Colon (tissue), 2 donors: ENCODE measurements around the gene DIDO1.

Source experiments
- FAIRE-seq: peaks from 2 replicates; lab custom pipeline; 2012; peaks lifted over from hg19 to GRCh38; lab: Jason Lieb, UNC
- donor health status: control.
- donor health status: control.

Gene DIDO1

GRCh38 chr20:62910777-62911497 is 15.4 kb downstream of the DIDO1 start:
- no peak for FAIRE-seq

DNA sequence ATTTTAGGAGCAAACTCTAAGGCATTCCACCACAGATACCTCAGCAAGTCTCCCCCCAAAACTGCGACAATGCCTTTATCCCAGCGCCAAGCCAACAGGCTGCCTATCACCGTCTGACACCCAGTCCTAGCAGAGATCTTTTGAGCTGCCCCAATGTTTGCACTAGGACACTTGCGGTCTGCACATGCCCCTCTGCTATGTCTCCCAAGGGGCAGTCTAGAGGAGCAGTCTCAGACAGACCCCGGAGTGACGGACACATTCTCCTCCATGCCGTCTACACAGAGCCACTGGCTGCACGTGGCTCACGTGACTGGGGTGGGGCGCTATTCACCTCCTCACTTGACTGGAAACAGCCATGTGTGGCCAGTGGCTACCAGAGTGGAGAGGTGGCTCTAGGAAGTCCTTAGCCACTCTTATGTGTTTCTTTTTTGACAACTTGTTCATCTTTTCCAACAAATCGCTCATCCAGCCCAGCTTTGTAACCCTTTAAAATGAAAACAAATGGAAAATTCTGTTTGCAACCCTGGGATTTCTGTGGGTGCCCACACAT is 16.0 kb downstream of the DIDO1 start:
- FAIRE-seq: no peak

GRCh38 chr20:62908971-62909791 is 17.1 kb downstream of the DIDO1 start:
- no peak for FAIRE-seq

- FAIRE-seq: no peak
Measured at GRCh38 chr20:62907384-62908317, 18.7 kb downstream of the DIDO1 start.

DNA sequence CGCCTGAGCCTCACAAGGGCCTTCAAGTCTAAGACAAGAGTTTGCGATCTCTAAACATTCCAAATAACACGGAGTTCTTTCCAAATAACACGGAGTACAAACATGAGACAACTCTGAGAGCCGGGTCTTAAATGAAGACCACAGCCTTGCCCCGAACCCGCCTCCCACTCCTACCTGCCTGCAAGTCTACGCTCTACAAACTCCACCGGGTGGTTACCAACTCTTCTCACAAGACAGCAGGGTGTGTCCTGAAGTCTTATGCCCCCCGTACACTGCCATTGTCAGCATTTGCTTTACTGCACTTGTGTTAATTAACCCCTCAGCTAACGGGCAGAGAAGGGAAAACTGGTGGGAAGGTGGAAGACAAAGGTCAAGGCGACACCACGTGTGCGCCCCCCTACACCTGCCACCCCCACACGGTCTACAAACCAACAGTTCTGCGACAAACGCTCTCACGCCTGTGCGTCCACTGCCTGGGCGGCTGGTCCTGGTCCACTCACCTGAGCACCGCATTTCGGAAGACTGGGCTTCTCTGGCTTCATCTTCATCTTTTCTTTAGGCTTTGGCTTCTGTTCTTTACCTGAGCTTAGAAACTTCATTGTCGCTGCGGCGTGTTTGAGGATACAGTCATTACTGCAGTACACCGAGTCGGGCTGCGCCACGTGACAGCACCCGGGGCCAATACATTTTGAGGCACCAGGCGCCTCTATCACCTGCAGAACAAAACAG is 19.5 kb downstream of the DIDO1 start:
- FAIRE-seq: no peak

DNA sequence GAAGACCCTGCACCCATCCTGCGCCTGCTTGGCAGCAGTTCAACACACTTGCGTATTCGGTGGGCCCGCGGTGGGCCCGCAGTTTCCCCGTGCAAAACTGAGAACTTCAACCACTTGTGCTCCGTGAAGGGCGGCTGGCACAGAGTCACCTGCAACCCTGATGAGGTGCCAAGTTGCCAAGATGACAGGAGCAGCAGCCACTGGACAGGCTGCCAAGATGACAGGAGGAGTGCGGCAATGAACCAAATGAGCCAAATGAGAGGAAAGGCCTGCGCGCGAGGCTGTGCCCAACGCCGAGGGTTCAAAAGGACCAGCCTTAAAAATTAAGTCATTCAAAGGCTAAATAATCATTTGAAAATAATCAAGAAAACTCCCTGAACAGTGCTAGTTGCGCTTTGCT is 20.1 kb downstream of the DIDO1 start:
- FAIRE-seq: no peak

- FAIRE-seq: no peak
Measured at GRCh38 chr20:62905536-62906117, 20.7 kb downstream of the DIDO1 start.

- FAIRE-seq: no peak
Measured at GRCh38 chr20:62902926-62903615, 23.2 kb downstream of the DIDO1 start.

- FAIRE-seq: no peak
Measured at GRCh38 chr20:62901891-62902290, 24.4 kb downstream of the DIDO1 start.

DNA sequence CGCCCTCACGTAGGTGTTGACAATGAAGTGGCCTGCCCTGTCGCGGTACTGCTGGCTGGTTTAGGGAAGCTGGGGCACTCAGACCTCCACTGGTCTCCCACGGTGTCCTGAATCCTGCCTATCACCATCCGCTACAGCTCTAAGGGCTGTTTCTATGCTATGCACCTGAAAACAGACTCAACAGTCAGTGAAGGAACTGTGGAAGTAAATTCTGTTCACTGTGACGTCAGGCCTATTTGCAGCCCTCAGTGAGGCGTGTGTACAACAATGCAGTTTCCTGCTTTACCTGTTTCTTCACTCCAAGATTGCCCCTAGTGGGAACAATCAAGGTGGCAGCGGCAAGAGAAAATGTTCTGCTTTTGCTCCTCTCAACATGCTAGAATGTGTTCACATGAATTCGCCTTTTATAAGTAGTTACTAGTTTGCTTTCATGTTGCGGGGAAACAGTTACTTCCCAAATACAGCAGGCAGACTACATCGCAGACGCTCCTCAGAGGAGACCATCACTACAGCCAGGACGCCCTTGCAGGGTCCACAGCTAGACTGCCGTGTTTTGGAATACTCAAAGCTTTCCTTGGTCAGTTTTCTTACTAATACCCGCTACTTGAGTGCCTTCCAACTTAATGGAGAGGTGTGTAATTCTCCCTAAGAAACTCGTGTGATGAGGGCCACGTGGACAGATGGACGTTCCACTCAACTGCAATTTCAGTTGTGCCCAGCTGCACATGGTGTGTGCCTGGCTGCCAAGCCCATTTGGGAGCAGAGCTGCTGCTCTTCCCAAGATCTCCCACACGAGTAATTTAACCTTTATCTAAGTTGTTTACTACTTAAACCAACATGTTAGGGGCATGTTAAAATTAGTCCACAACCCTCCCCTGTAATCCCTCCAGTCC is 25.4 kb downstream of the DIDO1 start:
- no peak for FAIRE-seq

GRCh38 chr20:62900052-62900691 is 26.1 kb downstream of the DIDO1 start:
- no peak for FAIRE-seq

DNA sequence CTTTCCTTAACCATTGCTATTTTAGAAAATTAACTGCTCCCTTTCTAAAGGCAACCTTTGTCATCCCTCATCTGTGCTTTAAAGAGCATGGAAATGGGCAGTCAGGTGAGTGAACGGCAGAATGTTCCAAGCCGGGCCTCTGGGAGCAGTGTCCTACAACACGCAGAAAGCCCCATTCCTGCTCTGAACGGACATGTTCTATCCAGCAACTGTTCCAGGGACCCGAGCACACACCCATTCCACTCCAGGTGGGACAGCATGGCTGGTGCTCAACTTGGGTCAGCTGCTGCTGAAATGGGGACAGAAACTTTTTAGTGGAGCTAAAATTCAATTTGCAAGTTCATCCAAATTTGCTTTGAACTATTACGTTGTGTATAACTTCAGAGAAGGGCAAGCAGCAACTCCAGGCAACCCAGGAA is 26.7 kb downstream of the DIDO1 start:
- no peak for FAIRE-seq

- FAIRE-seq: no peak
Measured at GRCh38 chr20:62898970-62899632, 27.2 kb downstream of the DIDO1 start.

DNA sequence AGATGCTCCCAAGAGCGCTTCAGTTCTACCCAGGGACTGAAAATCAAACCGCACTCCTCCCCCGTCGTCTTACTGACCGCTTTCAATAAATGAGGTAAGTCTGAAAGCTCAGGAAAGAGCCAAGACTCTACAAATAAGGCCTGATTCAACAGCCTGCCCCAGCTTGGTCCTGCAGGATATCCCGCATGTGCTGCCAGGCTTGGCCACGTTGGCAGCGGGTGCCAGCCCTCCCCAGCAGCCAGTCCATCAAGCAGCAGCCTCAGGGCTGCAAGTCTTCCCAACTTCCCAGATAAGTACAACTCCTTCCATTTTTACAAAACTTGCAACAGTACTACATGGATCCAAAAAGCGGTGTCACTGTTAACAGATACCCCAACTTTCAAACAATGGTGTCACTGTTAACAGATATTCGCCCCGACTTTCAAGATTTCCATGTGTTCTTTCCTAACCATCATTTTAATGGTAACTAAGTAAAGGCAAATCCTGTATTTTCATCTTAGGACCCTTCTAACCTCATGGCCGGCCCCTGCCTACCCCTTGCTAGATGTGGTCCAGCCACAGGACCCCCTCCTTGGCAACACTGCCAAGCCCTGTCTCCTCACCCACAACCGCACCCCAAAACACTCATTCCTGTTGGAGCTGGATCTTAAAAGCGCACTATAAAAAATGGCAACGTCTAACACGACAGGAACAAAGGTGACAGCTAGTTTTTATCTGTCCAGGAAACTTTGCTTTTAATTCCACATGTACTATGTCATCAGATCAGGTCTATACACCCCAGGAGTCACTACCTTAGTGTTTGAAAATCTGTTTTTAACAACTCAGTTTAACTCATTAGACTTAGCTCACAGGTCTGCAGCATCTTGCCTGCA is 28.0 kb downstream of the DIDO1 start:
- no peak for FAIRE-seq

DNA sequence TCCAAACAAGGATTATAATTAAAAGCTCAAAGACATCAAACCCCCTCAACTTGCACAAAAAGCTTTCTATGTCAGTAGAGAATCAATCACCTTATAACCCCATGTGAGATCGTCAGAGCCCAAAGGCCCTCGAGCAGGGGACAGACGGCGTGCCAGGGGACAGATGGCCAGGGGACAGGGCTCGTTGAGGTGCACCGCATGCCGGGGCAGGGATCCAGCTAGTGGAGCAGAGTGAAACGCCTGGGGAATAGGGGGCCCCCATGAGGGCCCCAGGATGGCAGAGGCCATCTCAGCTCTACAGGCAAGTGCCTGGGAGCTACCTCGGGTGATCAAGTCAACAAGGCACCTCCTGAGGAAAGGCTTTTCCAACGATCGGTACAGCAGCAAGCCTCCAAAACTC is 28.6 kb downstream of the DIDO1 start:
- no peak for FAIRE-seq

DNA sequence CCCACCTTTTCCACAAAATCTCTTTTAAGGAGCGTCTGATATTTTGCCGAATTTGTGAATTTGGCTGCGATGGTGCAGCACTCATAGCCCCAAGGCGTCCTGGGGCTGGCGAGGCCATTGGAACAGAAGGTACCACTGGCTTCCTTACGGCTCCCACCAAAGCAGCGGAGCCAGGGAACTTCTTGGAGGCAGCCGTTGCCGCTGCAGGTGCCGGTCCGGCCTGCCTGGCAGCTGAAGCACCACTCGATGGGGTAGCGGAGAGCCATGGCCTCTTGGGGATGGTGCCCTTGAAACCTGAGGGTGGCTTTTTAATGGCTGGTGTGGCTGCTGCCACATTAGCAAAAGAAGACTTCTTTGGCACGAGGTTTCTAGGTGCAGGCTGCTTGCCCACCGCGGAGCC is 29.8 kb downstream of the DIDO1 start:
- FAIRE-seq: no peak

- no peak for FAIRE-seq
Measured at GRCh38 chr20:62895539-62895938, 30.8 kb downstream of the DIDO1 start.
